DOHH2 (cell line): ENCODE measurements around the gene ABHD12.

Experiments
- CTCF ChIP-seq: fragments of 200-600 bp; sonication (generic); IDR thresholded peaks from one replicate; pipeline ENCODE4 v1.5.1; 2014; ENCODE audit warnings: antibody characterized with exemption, mild to moderate bottlenecking, low read depth, low read length; ENCODE audit not compliant: poor library complexity, severe bottlenecking
- EZH2phosphoT487 ChIP-seq: fragments of 200-600 bp; sonication (generic); IDR thresholded peaks from 2 replicates; pipeline ENCODE4 v1.6.1; 2017; ENCODE audit warnings: borderline replicate concordance, mild to moderate bottlenecking, antibody characterized with exemption, low read length, moderate library complexity, mixed read lengths

DNA sequence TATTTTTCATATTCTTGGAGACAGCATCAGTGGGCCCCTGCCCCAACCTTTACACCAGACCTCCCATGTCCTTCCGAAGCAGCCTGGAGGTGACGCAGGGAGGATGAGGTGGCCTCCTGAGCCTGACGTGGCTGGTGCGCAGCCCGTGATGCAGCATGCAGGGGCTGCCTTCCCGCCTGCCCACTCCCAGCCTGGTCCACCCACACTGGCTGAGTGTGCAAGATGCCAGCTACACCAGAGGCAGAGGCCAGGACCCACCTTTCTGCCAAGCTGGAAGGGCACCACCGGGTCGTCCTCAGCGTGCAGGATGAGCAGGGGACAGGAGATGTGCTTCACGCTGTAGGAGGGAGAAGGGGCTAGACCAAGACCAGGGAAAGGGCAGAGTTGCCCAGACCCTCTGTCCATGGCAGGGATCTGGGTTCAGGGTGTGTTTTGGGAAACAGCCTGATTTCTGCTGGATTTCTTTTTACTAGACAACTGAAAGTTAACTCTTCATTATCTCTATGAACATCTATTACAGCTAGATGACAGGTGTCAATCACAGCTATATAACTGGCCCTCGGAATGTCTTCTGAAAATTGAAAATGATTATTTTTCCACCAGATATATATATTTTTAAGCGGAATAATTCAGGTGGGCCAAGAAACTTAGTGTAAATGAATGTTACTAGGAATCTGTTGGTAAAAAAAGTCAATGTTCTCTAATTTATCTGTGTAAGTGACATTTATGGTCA is 87.2 kb downstream of the ABHD12 start:
- TF ChIP-seq CTCF (no peak), EZH2phosphoT487 (no peak)
